H1 (cell line): ENCODE data around the gene ACY1. TPM values are rescaled to one million over a fixed set of nuclear protein-coding genes. Genes with fewer than 3 reads are reported as not detected.

Source experiments
- CTCF ChIA-PET: fragments of 300-600 bp; sonication (Branson Sonifier 250); formaldehyde crosslinking; loops from one replicate; lab custom pipeline; 2021; ENCODE audit not compliant: partially characterized antibody; lab: Charles Lee
- POLR2A ChIA-PET: fragments of 300-600 bp; sonication (Branson Sonifier 250); formaldehyde crosslinking; loops from one replicate; lab custom pipeline; 2021; ENCODE audit warnings: inconsistent platforms; ENCODE audit not compliant: partially characterized antibody; lab: Charles Lee
- DNase-seq, 2 experiments: peaks; one replicate each; pipeline versions ENCODE4 v3.0.0 to v3.0.0-alpha.2; 2010 to 2022; ENCODE audit warnings: low spot score in 2 of 2, low read depth in 1 of 2, mixed read lengths in 1 of 2
- FAIRE-seq: peaks from 2 replicates; lab custom pipeline; 2011; peaks lifted over from hg19 to GRCh38; lab: Jason Lieb, UNC
- H2AFZ ChIP-seq: 2 replicates; pipeline ENCODE4 v1.8.1; 2012; ENCODE audit warnings: low read length, inconsistent platforms
- H2AK5ac ChIP-seq: 2 replicates; pipeline ENCODE4 v1.6.1; 2013; ENCODE audit warnings: low read depth, low read length
- H2BK120ac ChIP-seq: replicated peaks from 2 replicates; pipeline ENCODE3; 2013; ENCODE audit warnings: low read depth, low read length, inconsistent platforms
- H2BK12ac ChIP-seq: 2 replicates; pipeline ENCODE4 v1.6.1; 2013; ENCODE audit warnings: low read depth, low read length
- H2BK15ac ChIP-seq: 2 replicates; pipeline ENCODE4 v1.6.1; 2013; ENCODE audit warnings: low read length
- H2BK20ac ChIP-seq: 2 replicates; pipeline ENCODE4 v1.6.1; 2013; ENCODE audit warnings: low read length
- H2BK5ac ChIP-seq: 2 replicates; pipeline ENCODE4 v1.6.1; 2013; ENCODE audit warnings: low read depth, low read length
- H3K14ac ChIP-seq: 2 replicates; pipeline ENCODE4 v1.6.1; 2013; ENCODE audit warnings: inconsistent platforms; ENCODE audit not compliant: insufficient read length
- H3K18ac ChIP-seq: 2 replicates; pipeline ENCODE4 v1.6.1; 2013; ENCODE audit warnings: low read length; ENCODE audit errors: extremely low read depth
- H3K23ac ChIP-seq: 2 replicates; pipeline ENCODE4 v1.6.1; 2013; ENCODE audit warnings: inconsistent platforms; ENCODE audit not compliant: insufficient read length
- H3K23me2 ChIP-seq: 2 replicates; pipeline ENCODE4 v1.6.1; 2013; ENCODE audit warnings: low read depth, low read length
- H3K27ac ChIP-seq: 2 replicates; pipeline ENCODE4 v1.6.1; 2011; ENCODE audit warnings: low read depth, low read length, inconsistent platforms
- H3K27me3 ChIP-seq, 4 experiments: replicated peaks in 1 of 4; 1 replicate in 1 of 4; 2 replicates in 3 of 4; pipeline versions ENCODE4 v1.6.1 to v1.8.1; 2011 to 2013; ENCODE audit warnings: low read length in 3 of 4, mild to moderate bottlenecking in 3 of 4, inconsistent platforms in 2 of 4, mixed read lengths in 2 of 4, moderate library complexity in 1 of 4; ENCODE audit not compliant: control insufficient read depth in 3 of 4, insufficient read depth in 3 of 4; ENCODE audit errors: extremely low read depth in 1 of 4
- H3K36me3 ChIP-seq, 4 experiments: 2 replicates each; pipeline versions ENCODE4 v1.6.1 to v1.8.1; 2011 to 2013; ENCODE audit warnings: mild to moderate bottlenecking in 4 of 4, low read length in 3 of 4, moderate library complexity in 2 of 4, control low read depth in 1 of 4, inconsistent platforms in 1 of 4; ENCODE audit not compliant: insufficient read depth in 4 of 4, control insufficient read depth in 2 of 4
- H3K4ac ChIP-seq: replicated peaks from 2 replicates; pipeline ENCODE3; 2013; ENCODE audit warnings: low read length, low read depth, mixed read lengths, inconsistent platforms; ENCODE audit not compliant: insufficient read length
- H3K4me1 ChIP-seq, 4 experiments: replicated peaks in 1 of 4; 1 replicate in 1 of 4; 2 replicates in 3 of 4; pipeline versions ENCODE4 v1.6.1 to v1.8.1; 2011 to 2013; ENCODE audit warnings: low read length in 3 of 4, inconsistent platforms in 2 of 4, mixed read lengths in 1 of 4; ENCODE audit not compliant: insufficient read depth in 4 of 4, control insufficient read depth in 3 of 4
- H3K4me2 ChIP-seq, 2 experiments: 2 replicates each; pipeline versions ENCODE4 v1.6.1 to v1.8.1; 2011 to 2013; ENCODE audit warnings: low read depth in 2 of 2, low read length in 2 of 2, control low read depth in 1 of 2, inconsistent platforms in 1 of 2, mild to moderate bottlenecking in 1 of 2; ENCODE audit not compliant: insufficient read depth in 1 of 2
- H3K4me3 ChIP-seq, 4 experiments: fragments of 200-600, 300-600 bp in 1 of 4; sonication (generic), shearing (Covaris generic), sonication (Bioruptor Twin) in 1 of 4; 2 replicates each; pipeline versions ENCODE4 v1.5.1 to v1.8.1; 2011 to 2016; ENCODE audit warnings: low read length in 4 of 4, low read depth in 3 of 4, control low read depth in 2 of 4, inconsistent platforms in 2 of 4, mild to moderate bottlenecking in 2 of 4, mixed read lengths in 1 of 4, moderate library complexity in 1 of 4; ENCODE audit not compliant: insufficient read depth in 2 of 4; ENCODE audit errors: extremely low read depth in 1 of 4
- H3K56ac ChIP-seq: replicated peaks from 2 replicates; pipeline ENCODE3; 2013; ENCODE audit warnings: low read depth, mild to moderate bottlenecking, mixed read lengths, low read length, inconsistent platforms; ENCODE audit not compliant: insufficient read length
- H3K79me1 ChIP-seq: 2 replicates; pipeline ENCODE4 v1.6.1; 2013; ENCODE audit warnings: low read depth, low read length, control low read depth
- H3K79me2 ChIP-seq, 2 experiments: 2 replicates each; pipeline versions ENCODE4 v1.6.1 to v1.8.1; 2012 to 2013; ENCODE audit warnings: low read length in 2 of 2, mild to moderate bottlenecking in 2 of 2, inconsistent platforms in 1 of 2; ENCODE audit not compliant: insufficient read depth in 2 of 2, control insufficient read depth in 1 of 2
- H3K9ac ChIP-seq, 4 experiments: replicated peaks in 1 of 4; 1 replicate in 1 of 4; 2 replicates in 3 of 4; pipeline versions ENCODE4 v1.6.1 to v1.8.1; 2011 to 2013; ENCODE audit warnings: low read depth in 3 of 4, low read length in 3 of 4, control low read depth in 2 of 4, mild to moderate bottlenecking in 2 of 4, moderate library complexity in 2 of 4, inconsistent platforms in 1 of 4; ENCODE audit errors: extremely low read depth in 1 of 4
- H3K9me3 ChIP-seq, 2 experiments: 2 replicates each; pipeline versions ENCODE4 v1.6.1 to v1.8.1; 2012 to 2013; ENCODE audit warnings: mild to moderate bottlenecking in 2 of 2, moderate library complexity in 2 of 2, control low read depth in 1 of 2, inconsistent platforms in 1 of 2, low read depth in 1 of 2, low read length in 1 of 2, mixed read lengths in 1 of 2; ENCODE audit not compliant: insufficient read depth in 2 of 2
- H4K20me1 ChIP-seq, 2 experiments: replicated peaks in 1 of 2; 2 replicates each; pipeline versions ENCODE3 to v1.8.1; 2011 to 2013; ENCODE audit warnings: inconsistent platforms in 2 of 2, low read length in 2 of 2, mild to moderate bottlenecking in 1 of 2; ENCODE audit not compliant: insufficient read depth in 2 of 2, control insufficient read depth in 1 of 2
- H4K5ac ChIP-seq: 2 replicates; pipeline ENCODE4 v1.6.1; 2013; ENCODE audit warnings: low read length, low read depth, mixed read lengths, inconsistent platforms; ENCODE audit not compliant: insufficient read length
- H4K8ac ChIP-seq: 2 replicates; pipeline ENCODE4 v1.8.0; 2013; ENCODE audit warnings: mild to moderate bottlenecking, moderate library complexity, low read length, inconsistent platforms; ENCODE audit not compliant: insufficient read depth; ENCODE audit errors: extremely low read depth
- H4K91ac ChIP-seq: replicated peaks from 2 replicates; pipeline ENCODE3; 2013; ENCODE audit warnings: low read length, mixed read lengths, inconsistent platforms; ENCODE audit not compliant: insufficient read length
- CBX8 ChIP-seq: fragments of 300-800, 300-1000 bp; sonication (generic); IDR thresholded peaks from 2 replicates; pipeline ENCODE4 v1.7.1; 2016; ENCODE audit warnings: low read depth, low read length, borderline replicate concordance
- POLR2AphosphoS5 ChIP-seq: IDR thresholded peaks from 2 replicates; pipeline ENCODE4 v1.6.1; 2011; ENCODE audit warnings: low read depth, low read length
- RBBP5 ChIP-seq: IDR thresholded peaks from 2 replicates; pipeline ENCODE4 v1.7.1; 2012; ENCODE audit warnings: low read depth, mild to moderate bottlenecking, inconsistent platforms, low read length, moderate library complexity, borderline replicate concordance
- SAP30 ChIP-seq: fragments of 300-600 bp; sonication (generic); IDR thresholded peaks from 2 replicates; pipeline ENCODE4 v1.7.1; 2012; ENCODE audit warnings: low read length, moderate library complexity, mild to moderate bottlenecking, inconsistent platforms; ENCODE audit not compliant: insufficient read depth, insufficient replicate concordance
- TBP ChIP-seq: IDR thresholded peaks from 2 replicates; pipeline ENCODE4 v1.6.1; 2011; ENCODE audit warnings: low read depth, low read length, improper control_type of control experiment
- ZNF274 ChIP-seq: IDR thresholded peaks from 2 replicates; pipeline ENCODE4 v1.7.0; 2012; ENCODE audit warnings: low read length, borderline replicate concordance; ENCODE audit errors: extremely low read depth
- WGBS, 2 experiments: shearing (Covaris generic) in 1 of 2; methylation state at CpG; one replicate each; pipeline versions ENCODE4 v1.1.6 to v1.1.7; 2013 to 2015; ENCODE audit warnings: low lambda C conversion rate in 2 of 2, mixed read lengths in 2 of 2, inconsistent platforms in 1 of 2, low coverage in 1 of 2, missing lambda C conversion rate in 1 of 2; ENCODE audit not compliant: insufficient replicate concordance in 2 of 2, insufficient coverage in 1 of 2, insufficient read length in 1 of 2; ENCODE audit errors: extremely low coverage in 1 of 2, missing lambda C conversion rate in 1 of 2; 5-methylcytosine and 5-hydroxymethylcytosine counted together
- polyA plus RNA-seq, 7 experiments: library from polyadenylated mRNA; depleted of rRNA in 3 of 7; stranded (reverse) in 5 of 7; unstranded in 2 of 7; fragments of >200 nt in 5 of 7; fragments of 200-250 nt in 2 of 7; gene quantifications; 1 replicate in 5 of 7; 2 replicates in 1 of 7; 4 replicates in 1 of 7; pipeline versions ENCODE4 v1.2.1 to v1.2.3, GENCODE V29; 2011 to 2013; ENCODE audit warnings: missing spikeins in 2 of 7, mixed read lengths in 2 of 7
- total RNA-seq: library from RNA; stranded (reverse); fragmentation: NEBNext Ultra II Directional; extraction: Animal tissue kit (Norgen Biotek cat#: 25700); gene quantifications from 2 replicates; pipeline ENCODE4 v1.2.1, GENCODE V29; 2021
- TF ChIP-seq, protein P1 (sequence below): IDR thresholded peaks from 2 replicates; pipeline ENCODE4 v1.6.1; 2011; ENCODE audit warnings: low read depth, mild to moderate bottlenecking, low read length; ENCODE audit not compliant: insufficient read depth

The ACY1 gene
- total and polyA plus RNA-seq, 2 of the 8 experiments (the other 6 are each of a cell fraction or from before 2014, with no cell fraction given): 48.3 to 113 TPM

- DNase-seq: no peak
These were observed 42.5 kb upstream of the ACY1 start for GRCh38 chr3:51940648-51941462.

More at GRCh38 chr3:51940648-51941462, 42.5 kb upstream of the ACY1 start:
- Histone ChIP-seq H3K9me3 (no peaks in the 10 kb centered on the region), H4K91ac (no peak overlapping the region), H4K20me1 (peaks cover 3 to 20% of the 10 kb centered on the region in 2 experiments), H2BK120ac (no peak overlapping the region), H3K14ac (no peak overlapping the region), H2BK15ac (no peak overlapping the region), H2BK20ac (no peak overlapping the region), H3K9ac (peak overlapping the region; percentile 55 to 70 (median 66)), H2BK5ac (no peak overlapping the region), H3K27me3 (peaks cover 0 to 10% (median 4%) of the 10 kb centered on the region in 4 experiments; a peak in 4 of 7 replicates), H3K56ac (no peak overlapping the region), H2AK5ac (no peak overlapping the region), H2AFZ (no peak overlapping the region), H3K4me3 (peak overlapping the region; percentile 50 to 88 (median 82)), H3K23me2 (peaks cover 9% of the 10 kb centered on the region; the same call in 1 of the 2 replicates), H3K23ac (no peak overlapping the region), H4K5ac (no peak overlapping the region), H3K18ac (no peak overlapping the region), H3K79me1 (peaks cover 12% of the 10 kb centered on the region), H4K8ac (no peak overlapping the region), H3K4ac (peak overlapping the region; percentile 3), H2BK12ac (no peak overlapping the region), H3K4me2 (peak overlapping the region; percentile 92 to 96), H3K79me2 (peaks cover 0 to 30% of the 10 kb centered on the region in 2 experiments; a peak in 3 of 4 replicates), H3K4me1 (peaks cover 2 to 13% (median 6%) of the 10 kb centered on the region in 4 experiments), H3K27ac (no peak overlapping the region), H3K36me3 (peaks cover 12 to 22% (median 16%) of the 10 kb centered on the region in 4 experiments; a peak in 7 of 8 replicates)
- peak; percentile 20 for TF ChIP-seq SAP30
- TF ChIP-seq ZNF274: no peak
- TF ChIP-seq, protein P1, sequence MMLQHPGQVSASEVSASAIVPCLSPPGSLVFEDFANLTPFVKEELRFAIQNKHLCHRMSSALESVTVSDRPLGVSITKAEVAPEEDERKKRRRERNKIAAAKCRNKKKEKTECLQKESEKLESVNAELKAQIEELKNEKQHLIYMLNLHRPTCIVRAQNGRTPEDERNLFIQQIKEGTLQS: no peak
- no peak for TF ChIP-seq TBP
- no peak for TF ChIP-seq CBX8
- TF ChIP-seq RBBP5: no peak
- TF ChIP-seq POLR2AphosphoS5: no peak
- FAIRE-seq: peak; percentile 83
- CTCF ChIA-PET: interaction anchor here (0.6 to 5.1 kb wide), 17 partner anchors 8 to 238 kb away, joined by 3 to 44 read pairs (median 5); partner anchors contain the start of genes ABHD14A, ABHD14B, ACY1 and GPR62
- POLR2A ChIA-PET: interaction anchor here (0.6 to 15.7 kb wide), 16 partner anchors 8 to 513 kb away, joined by 3 to 148 read pairs (median 5); partner anchors contain the start of genes ABHD14B, ACY1, GPR62 and PCBP4
- WGBS, 2 experiments: 34 to 100% methylated on average over 1 to 13 of the region's 13 CpGs
